Measurements from ENCODE around the gene BTNL9.
"Not testable (repeated sequence)": the region's sequence is repeated elsewhere in the genome, so short reads cannot be mapped to it uniquely, and the experiment has no call there.

The BTNL9 gene

GRCh38 chr5:181039931-181040630, at the start of gene BTNL9:
Gene BTNL9 (plus strand): TSS chr5:181040266. CDS start chr5:181045490, 5,224 bp downstream.
- no peak for DNase-seq

GRCh38 chr5:180990882-180991242, 49.2 kb upstream of the BTNL9 start:
- no peak for DNase-seq

- DNase-seq = no peak
Observed at GRCh38 chr5:181001947-181002346, 38.1 kb upstream of the BTNL9 start.

GRCh38 chr5:181005791-181006190, 34.3 kb upstream of the BTNL9 start:
- no peak for DNase-seq

GRCh38 chr5:181008136-181008535, 31.9 kb upstream of the BTNL9 start:
- DNase-seq = no peak

GRCh38 chr5:181010018-181010417, 30.0 kb upstream of the BTNL9 start:
- DNase-seq = not testable (repeated sequence)

GRCh38 chr5:181014654-181015053, 25.4 kb upstream of the BTNL9 start:
- not testable (repeated sequence) for DNase-seq

GRCh38 chr5:181017448-181017847, 22.6 kb upstream of the BTNL9 start:
- DNase-seq = not testable (repeated sequence)

GRCh38 chr5:181020688-181021087, 19.4 kb upstream of the BTNL9 start:
- no peak for DNase-seq

GRCh38 chr5:181024245-181025064, 15.6 kb upstream of the BTNL9 start:
- no peak for DNase-seq

- no peak for DNase-seq
Observed at GRCh38 chr5:181027452-181028031, 12.5 kb upstream of the BTNL9 start.

GRCh38 chr5:181028032-181028819, 11.8 kb upstream of the BTNL9 start:
- DNase-seq = no peak

- DNase-seq = no peak
Observed at GRCh38 chr5:181031716-181032115, 8.3 kb upstream of the BTNL9 start.

- no peak for DNase-seq
Observed at GRCh38 chr5:181035991-181036815, 3.9 kb upstream of the BTNL9 start.

- DNase-seq = no peak
Observed at GRCh38 chr5:181036816-181037364, 3.2 kb upstream of the BTNL9 start.

- DNase-seq = no peak
Observed at GRCh38 chr5:181037365-181037861, 2.7 kb upstream of the BTNL9 start.

- no peak for DNase-seq
Observed at GRCh38 chr5:181039471-181039870, 595 bp upstream of the BTNL9 start.

- no peak for DNase-seq
Observed at GRCh38 chr5:181040631-181040945, 522 bp downstream of the BTNL9 start.

- DNase-seq = no peak
Observed at GRCh38 chr5:181041043-181041442, 977 bp downstream of the BTNL9 start.

GRCh38 chr5:181042036-181042713, 2.1 kb downstream of the BTNL9 start:
- DNase-seq = no peak

- DNase-seq = no peak
Observed at GRCh38 chr5:181042722-181043121, 2.7 kb downstream of the BTNL9 start.

All from RPMI8226 (cell line).